Ascending aorta (tissue), 2 donors: ENCODE results near the gene NPPB. TPM values are rescaled to one million over a fixed set of nuclear protein-coding genes. Genes with fewer than 3 reads are reported as not detected.

Source experiments
- DNase-seq, 2 donors: peaks; one replicate each; pipeline ENCODE4 v3.0.0-alpha.2; 2019; ENCODE audit warnings: low spot score in 2 of 2
- H3K27ac ChIP-seq, 2 donors: fragments of 200-600 bp; sonication (generic); one replicate each; pipeline ENCODE4 v1.5.1; 2016 to 2017; ENCODE audit warnings: mild to moderate bottlenecking in 1 of 2
- H3K27me3 ChIP-seq: fragments of 200-600 bp; sonication (generic); one replicate; pipeline ENCODE4 v1.5.1; 2017
- H3K36me3 ChIP-seq, 2 donors: fragments of 200-600 bp; sonication (generic); one replicate each; pipeline ENCODE4 v1.5.1; 2016
- H3K4me1 ChIP-seq, 2 donors: fragments of 200-600 bp; sonication (generic); one replicate each; pipeline ENCODE4 v1.5.1; 2016 to 2017; ENCODE audit warnings: mild to moderate bottlenecking in 1 of 2
- H3K4me3 ChIP-seq, 2 donors: fragments of 200-600 bp; sonication (generic); one replicate each; pipeline ENCODE4 v1.5.1; 2016 to 2017; ENCODE audit warnings: mild to moderate bottlenecking in 1 of 2
- H3K9me3 ChIP-seq, 2 donors: fragments of 200-600 bp; sonication (generic); one replicate each; pipeline ENCODE4 v1.5.1; 2016
- CTCF ChIP-seq, 3 experiments: fragments of 200-600 bp in 2 of 3; fragments of 450-650 bp in 1 of 3; sonication (generic) in 2 of 3; IDR thresholded peaks; one replicate each; pipeline ENCODE4 v1.5.1; 2016 to 2019; ENCODE audit warnings: antibody characterized with exemption in 3 of 3, mild to moderate bottlenecking in 1 of 3, moderate library complexity in 1 of 3
- intact Hi-C: fragments of 100-400 bp; cut with DNase I; formaldehyde crosslinking; loops from one replicate; pipeline ENCODE4 v1.15.1; 2023
- total RNA-seq: library from RNA; depleted of rRNA; stranded (reverse); fragments of >200 nt; gene quantifications from one replicate; pipeline ENCODE4 v1.1.0, GENCODE V29; 2016

Gene NPPB
- total RNA-seq, 1 donor from 2014 or later = not detected

- Histone ChIP-seq H3K36me3 (no peaks in the 10 kb centered on the region), H3K27me3 (no peaks in the 10 kb centered on the region), H3K27ac (no peak overlapping the region), H3K4me1 (no peaks in the 10 kb centered on the region), H3K4me3 (no peak overlapping the region), H3K9me3 (no peaks in the 10 kb centered on the region)
- intact Hi-C loops = no loop called here
- no peak for DNase-seq
- no peak for TF ChIP-seq CTCF (IDR thresholded peaks at IDR 0.05)
These were observed 15.9 kb upstream of the NPPB start for GRCh38 chr1:11874624-11875023.

- Histone ChIP-seq H3K4me3 (no peak overlapping the region), H3K27me3 (no peaks in the 10 kb centered on the region), H3K9me3 (no peaks in the 10 kb centered on the region), H3K36me3 (no peaks in the 10 kb centered on the region), H3K4me1 (no peaks in the 10 kb centered on the region), H3K27ac (no peak overlapping the region)
- intact Hi-C loops = no loop called here
- no peak for DNase-seq
- TF ChIP-seq CTCF (IDR thresholded peaks at IDR 0.05) = no peak
These were observed 15.5 kb upstream of the NPPB start for GRCh38 chr1:11874258-11874562.

GRCh38 chr1:11873395-11874257 lies 14.9 kb upstream of the NPPB start:
- Histone ChIP-seq H3K36me3 (no peaks in the 10 kb centered on the region), H3K4me3 (no peak overlapping the region), H3K9me3 (no peaks in the 10 kb centered on the region), H3K4me1 (no peaks in the 10 kb centered on the region), H3K27me3 (no peaks in the 10 kb centered on the region), H3K27ac (no peak overlapping the region)
- intact Hi-C loops = no loop called here
- no peak for DNase-seq
- TF ChIP-seq CTCF (IDR thresholded peaks at IDR 0.05) = no peak

- no peaks in the 10 kb centered on the region for H3K36me3 ChIP-seq
- H3K27ac ChIP-seq = no peak overlapping the region
- no peaks in the 10 kb centered on the region for H3K27me3 ChIP-seq
- H3K9me3 ChIP-seq = no peaks in the 10 kb centered on the region
- no peak for TF ChIP-seq CTCF (IDR thresholded peaks at IDR 0.05)
- DNase-seq = no peak
- H3K4me1 ChIP-seq = no peaks in the 10 kb centered on the region
- intact Hi-C loops = no loop called here
- H3K4me3 ChIP-seq = no peak overlapping the region
These were observed 13.8 kb upstream of the NPPB start for GRCh38 chr1:11872545-11872944.

GRCh38 chr1:11869650-11870207 lies 11.0 kb upstream of the NPPB start:
- intact Hi-C loops = no loop called here
- Histone ChIP-seq H3K4me1 (no peaks in the 10 kb centered on the region), H3K27me3 (no peaks in the 10 kb centered on the region), H3K9me3 (no peaks in the 10 kb centered on the region), H3K36me3 (no peaks in the 10 kb centered on the region), H3K27ac (no peak overlapping the region), H3K4me3 (no peak overlapping the region)
- no peak for DNase-seq
- TF ChIP-seq CTCF (IDR thresholded peaks at IDR 0.05) = no peak
